NCI-H510A treated with DMSO at 0.1 percent for 48 hours (cell line): ENCODE data around the gene SLC30A3.
"Not testable (repeated sequence)": the region's sequence is repeated elsewhere in the genome, so short reads cannot be mapped to it uniquely, and the experiment has no call there.

ENCODE experiments used
- DNase-seq: peaks from one replicate; lab custom pipeline; 2025; lab: John Stamatoyannopoulos, UW

SLC30A3 gene, protein sequence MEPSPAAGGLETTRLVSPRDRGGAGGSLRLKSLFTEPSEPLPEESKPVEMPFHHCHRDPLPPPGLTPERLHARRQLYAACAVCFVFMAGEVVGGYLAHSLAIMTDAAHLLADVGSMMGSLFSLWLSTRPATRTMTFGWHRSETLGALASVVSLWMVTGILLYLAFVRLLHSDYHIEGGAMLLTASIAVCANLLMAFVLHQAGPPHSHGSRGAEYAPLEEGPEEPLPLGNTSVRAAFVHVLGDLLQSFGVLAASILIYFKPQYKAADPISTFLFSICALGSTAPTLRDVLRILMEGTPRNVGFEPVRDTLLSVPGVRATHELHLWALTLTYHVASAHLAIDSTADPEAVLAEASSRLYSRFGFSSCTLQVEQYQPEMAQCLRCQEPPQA

DNA sequence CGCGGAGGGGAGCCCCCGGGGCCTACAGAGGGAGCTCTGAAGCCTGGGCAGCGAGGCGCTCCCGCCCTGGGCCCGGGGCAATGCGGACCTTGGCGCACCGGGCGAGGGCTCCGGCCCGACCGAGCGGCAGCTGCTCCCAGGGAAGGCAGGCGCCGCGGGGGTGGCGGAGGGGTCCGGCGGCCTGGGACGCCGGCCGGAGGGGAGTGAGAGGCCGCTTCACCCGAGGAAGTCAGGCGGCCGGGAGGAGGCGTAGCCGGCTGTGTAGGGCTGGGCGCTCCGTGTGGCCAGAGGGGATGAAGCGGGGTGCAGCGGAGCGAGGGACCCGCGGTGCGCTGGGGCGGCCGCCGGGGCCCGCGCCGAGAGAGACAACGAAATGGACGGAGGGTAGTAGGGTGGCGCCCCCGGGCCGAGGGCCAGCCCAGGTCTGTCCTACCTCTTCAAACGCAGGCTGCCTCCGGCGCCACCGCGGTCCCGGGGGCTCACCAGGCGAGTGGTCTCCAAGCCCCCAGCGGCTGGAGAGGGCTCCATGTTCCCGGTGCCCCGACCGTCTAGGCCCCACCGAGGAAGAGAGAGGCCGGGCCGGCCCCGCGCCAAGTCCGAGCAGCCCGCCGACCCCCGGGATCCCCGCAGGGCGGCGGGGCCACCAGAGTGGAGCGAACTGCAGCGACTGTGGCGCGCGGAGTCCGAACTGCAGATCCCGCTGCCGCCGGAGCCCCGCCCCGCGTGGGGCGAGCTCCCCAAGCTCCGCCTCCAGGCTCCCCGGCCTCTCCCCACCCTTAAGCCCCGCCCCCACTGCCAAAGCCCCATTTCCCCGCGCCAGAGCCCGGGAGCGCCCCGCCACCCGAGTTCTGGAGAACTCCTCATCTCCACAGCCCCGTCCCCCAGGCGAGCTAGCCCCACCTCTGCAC, at the start of gene SLC30A3:
Gene SLC30A3, minus strand, starts transcription at position 669 of the 908 bp plus-strand sequence. Its CDS starts 141 bp downstream, at position 528.
- peak; percentile 22 for DNase-seq

DNA sequence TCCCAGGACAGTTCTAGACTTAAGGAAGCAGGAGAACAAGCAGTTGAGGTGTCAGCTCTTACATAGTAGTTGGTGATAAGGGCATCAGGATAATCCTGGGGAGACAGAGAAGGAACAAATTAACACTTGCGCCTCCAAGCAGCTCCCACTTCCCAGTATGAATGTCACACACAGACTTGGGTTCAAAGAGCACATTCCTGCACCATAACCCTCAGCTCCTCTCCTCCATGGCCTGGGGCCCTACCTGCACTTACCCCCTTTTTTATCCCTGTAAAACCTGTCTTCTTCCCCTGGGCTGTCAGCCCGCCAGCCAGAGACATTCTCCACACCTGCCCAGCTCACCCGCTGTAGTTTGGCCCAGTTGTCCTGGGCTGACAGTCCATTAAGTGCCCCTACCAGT, 49.3 kb upstream of the SLC30A3 start:
- DNase-seq = no peak

DNA sequence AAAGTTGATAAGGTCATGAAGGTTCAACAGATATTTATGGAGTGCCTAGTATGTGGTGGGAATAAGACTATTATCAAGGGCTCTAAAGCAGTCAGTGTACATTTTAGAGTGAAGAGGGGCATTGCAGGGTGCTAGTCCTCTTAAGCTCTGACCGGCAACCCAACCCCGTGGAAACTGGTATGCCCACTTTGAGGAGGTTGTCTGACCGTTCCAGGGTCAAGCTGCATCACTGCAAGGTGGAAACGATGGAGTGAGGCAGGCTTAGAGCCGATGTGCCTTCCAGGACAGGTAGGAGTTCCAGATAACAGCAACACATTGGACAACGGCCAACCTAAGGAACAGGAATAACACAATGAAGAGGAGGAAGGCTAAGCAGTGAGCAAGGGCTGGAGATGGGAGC, 46.8 kb upstream of the SLC30A3 start:
- no peak for DNase-seq

DNA sequence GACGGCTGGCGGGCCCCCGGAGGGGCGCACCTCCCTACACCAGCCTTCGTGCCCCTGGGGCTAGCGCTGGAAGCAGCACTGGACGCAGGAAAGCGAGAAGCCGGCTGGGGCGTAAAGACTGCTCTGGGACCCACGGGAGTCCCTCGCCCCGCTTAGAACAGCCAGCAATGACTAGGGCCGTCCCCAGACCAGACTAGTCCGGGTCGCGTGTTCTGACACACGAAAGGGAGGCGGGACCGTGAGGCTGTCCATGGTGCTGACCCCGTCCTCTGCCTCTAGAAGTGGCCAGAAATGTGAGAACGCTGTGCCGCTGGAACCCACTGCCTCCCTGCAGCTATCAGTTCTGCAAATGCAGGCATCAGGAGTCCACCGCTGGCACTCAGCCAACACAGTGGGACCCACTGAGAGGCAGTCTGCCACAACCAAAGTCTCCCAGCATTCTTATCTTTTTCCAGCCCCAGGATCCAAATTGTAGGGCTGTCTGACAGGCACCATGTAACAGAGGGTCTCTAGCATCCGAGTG, 45.6 kb upstream of the SLC30A3 start, which contains the start of gene UCN:
Gene UCN, minus strand, starts transcription at position 87 of the 523 bp plus-strand sequence. CDS start 550 bp downstream, outside the sequence.
- DNase-seq = no peak

DNA sequence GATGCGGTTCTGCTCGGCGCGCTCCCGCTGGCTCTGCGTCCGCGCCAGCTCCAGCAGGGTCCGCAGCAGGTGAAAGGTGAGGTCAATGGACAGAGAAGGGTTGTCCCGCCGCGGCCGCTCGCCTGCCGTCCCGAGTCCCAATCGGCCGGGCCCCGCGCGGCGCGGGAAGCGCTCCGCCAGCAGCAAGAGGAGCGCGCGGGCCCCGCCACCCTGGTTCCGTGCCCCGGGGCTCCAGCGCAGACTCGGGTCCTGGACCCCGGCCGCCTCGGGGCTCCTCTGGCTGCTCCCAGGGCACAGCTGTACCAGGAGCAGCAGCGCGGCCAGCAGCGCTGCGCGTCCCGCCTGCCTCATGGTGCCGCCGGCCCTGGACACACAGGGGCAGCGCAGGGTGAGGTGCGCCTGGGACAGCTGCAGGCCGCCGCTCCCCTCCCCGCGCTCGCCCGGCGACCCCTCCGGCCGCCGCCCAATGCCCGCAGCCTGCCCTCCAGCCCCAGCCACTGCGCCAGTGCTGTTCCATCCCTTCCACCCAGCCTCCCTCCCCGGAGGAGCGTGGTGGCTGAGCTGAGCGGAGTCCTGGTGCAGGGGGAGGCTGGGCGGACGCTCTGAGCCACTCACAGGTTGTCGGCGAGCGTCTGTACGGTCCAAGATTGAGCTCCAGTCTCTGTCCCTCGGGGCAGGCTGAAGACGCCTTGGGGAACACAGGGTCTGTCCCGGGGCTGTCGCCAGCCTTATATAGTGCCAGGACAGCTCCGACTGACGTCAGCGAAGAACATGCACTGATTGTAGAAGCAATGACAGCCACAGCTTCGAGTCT, 44.9 kb upstream of the SLC30A3 start:
- DNase-seq = no peak

DNA sequence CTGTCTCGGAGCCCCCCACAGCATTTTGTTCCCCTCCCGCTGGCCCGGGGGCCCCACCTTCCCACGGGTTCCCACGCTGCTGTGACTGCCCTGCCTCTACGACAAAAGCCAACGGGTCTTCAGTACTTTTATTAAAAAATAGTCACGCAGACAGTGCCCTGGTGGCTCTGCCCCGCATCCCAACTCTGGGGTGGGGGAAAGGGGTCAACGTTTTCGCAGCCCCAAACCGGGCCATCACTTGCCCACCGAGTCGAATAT, 44.4 kb upstream of the SLC30A3 start:
- no peak for DNase-seq

DNA sequence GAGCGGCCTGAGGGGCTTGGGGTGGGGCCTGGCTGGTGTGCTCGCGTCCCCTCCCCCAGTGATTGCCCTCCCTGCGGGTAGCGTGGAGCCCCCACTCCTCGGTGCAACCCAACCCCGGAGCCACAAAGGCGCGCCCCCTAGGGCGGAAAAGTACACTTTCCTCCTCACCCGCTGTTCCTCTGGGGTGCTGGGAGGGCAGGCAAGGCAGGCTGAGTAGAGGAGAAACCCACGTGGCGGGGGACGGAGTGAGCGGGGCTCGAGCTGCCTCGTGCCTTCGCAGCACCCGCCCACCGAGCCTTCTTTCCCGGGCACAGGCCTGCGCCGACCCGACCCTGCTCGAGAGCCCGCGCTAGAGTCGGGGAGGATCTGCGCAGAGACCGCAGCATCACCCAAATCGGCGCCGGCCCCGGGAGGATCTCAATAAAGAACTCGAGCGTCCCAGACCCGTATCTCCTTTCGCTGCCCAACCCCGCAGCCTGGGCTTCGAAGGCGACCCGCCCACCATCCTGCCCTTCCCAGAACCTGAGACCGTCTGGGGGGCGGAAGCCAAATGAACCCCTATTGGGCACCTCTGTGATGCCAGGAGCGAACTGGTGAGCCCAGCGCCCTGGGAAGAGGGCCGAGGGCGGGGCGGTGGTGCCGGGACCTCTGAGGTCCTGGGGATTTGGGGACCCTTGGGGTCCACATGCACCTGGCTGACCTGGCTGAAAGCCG, 43.9 kb upstream of the SLC30A3 start:
- no peak for DNase-seq

DNA sequence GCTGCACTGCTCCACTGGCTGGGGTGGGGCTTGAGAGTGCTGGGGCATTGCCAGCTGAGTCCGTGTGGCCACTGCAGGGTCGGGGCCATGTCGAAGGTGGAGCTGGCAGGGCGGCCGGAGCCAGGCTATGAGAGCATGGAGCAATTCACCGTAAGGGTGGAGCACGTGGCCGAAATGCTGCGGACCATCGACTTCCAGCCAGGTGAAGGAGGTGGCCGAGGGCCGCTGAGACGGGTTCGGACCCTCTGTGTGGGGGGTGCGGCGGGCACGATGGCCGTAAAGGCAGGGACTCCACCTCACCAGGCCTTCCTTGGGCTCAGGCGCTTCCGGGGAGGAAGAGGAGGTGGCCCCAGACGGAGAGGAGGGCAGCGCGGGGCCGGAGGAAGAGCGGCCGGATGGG, 43.3 kb upstream of the SLC30A3 start:
- no peak for DNase-seq

DNA sequence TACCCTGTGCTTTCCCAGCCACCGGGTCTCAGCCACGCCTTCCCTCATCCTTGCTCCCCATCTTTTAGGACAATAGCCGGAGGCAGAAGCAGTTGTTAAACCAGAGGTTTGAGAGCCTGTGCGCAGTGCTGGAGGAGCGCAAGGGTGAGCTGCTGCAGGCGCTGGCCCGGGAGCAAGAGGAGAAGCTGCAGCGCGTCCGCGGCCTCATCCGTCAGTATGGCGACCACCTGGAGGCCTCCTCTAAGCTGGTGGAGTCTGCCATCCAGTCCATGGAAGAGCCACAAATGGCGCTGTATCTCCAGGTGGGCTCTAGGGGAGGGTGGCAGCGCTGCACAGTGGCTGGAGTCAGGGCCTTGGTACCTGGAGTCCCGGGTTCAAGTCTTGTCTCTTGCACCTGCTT, 42.7 kb upstream of the SLC30A3 start:
- no peak for DNase-seq

DNA sequence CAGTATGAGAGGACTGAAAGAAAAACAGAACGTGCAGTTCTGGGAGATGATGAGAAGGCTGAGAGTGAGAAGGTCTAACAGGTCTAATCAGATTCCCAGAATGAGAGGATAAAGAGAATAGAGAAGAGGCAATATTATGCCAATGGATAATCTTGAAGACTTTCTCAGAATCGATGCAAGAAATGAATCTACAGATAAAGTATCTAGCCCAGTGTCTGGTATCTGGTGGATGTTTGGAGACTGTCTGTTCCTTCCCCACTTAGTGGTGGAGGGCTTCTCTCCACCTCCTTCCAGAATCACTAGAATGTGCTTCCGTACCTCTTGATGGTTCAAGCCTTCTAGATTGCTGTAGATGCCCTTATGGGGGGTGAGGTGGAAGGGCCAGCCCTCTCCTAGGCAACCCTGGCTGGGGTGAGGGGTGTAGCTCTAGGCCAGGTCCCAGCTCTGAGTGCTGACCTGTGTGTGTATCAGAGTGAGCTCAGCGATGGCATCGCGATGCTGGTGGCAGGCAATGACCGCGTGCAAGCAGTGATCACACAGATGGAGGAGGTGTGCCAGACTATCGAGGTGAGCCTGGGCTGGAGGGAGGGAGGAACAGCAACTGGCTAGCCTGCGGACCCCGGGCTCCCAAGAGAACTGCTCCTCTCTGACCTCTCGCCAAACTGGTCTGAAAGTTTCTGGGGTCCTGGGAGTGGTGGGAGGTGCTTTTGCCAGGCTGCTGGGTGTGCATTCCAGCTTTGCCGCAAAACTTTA, 41.8 kb upstream of the SLC30A3 start:
- no peak for DNase-seq

DNA sequence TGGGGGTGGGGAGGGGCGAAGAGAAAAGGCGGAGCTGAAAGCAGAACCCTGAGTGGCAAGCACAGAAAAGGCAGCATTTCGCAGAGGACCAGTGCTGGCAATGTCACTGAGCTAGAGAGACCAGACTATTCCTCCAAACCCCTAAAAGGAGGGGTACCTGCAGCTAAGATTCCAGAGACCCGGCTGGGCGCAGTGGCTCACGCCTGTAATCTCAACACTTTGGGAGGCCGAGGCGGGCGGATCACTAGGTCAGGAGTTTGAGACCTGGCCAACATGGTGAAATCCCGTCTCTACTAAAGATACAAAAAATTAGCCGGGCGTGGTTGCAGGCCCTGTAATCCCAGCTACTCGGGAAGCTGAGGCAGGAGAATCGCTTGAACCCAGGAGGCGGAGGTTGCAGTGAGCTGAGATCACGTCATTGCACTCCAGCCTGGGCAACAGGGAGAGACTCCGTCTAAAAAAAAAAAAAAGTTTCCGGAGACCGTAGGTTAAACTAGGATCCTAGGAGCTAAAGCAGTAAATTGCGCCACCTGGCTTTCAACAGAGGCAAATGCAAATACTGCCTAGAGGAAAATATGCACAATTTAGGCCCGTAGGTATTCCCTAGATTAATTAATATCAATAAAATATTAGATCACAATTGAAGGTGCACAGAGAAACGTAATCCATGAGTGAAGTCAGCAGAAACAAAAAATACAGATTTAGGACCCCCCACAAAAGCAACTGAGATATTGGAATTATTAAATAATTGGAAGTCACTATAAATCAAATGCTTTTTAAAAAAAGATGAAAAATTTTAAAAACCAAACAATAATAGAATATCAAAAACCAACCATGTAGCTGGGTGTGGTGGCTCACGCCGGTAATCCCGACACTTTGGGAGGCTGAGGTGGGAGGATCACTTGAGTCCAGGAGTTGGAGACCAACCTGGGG, 40.5 kb upstream of the SLC30A3 start:
- peak; percentile 80 for DNase-seq

DNA sequence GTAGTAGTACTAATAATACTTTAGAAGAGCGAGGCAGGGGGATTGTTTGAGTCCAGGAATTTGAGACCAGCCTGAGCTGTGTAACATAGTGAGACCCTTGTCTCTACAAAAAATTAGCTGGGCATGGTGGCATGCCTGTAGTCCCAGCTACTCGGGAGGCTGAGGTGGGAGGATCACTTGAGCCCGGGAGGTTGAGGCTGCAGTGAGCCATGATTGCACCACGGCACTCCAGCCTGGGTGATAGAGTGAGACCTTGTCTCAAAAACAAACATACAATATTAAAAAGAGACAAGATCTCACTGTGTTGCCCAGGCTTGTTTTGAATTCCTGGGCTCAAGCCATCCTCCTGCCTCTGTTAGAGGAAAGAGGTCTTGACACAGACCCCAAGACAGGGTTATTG, 37.8 kb upstream of the SLC30A3 start:
- DNase-seq = not testable (repeated sequence)

DNA sequence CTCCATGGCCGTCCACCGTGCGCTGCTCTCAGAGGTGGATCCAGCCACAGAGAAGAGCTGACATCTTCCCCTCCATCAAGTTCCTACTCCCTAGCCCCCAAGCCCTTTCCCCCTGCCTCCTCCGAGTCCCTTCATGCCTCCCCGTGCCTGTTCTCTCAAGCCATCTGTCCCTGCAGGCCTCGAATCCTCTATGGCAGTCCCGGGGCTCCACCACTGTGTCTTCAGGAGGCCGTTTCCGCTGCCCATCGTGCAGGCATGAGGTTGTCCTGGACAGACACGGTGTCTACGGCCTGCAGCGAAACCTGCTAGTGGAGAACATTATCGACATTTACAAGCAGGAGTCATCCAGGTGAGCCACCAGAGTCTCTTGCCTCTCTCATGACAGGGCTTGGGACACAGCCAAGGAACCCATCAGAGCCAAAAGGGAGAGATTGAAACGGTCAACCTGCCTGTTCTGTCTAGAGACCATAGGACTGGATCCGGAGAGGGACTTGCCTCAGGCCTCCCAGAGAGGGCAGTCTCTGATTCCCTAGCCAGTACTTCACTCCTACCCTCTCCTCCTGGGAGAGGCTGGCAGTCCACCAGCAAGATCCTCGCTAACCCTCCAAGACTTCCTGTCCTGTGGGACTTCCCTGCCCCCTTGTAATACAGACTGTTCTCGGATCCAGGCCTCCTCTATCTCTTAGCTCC, 35.7 kb upstream of the SLC30A3 start:
- DNase-seq = no peak

DNA sequence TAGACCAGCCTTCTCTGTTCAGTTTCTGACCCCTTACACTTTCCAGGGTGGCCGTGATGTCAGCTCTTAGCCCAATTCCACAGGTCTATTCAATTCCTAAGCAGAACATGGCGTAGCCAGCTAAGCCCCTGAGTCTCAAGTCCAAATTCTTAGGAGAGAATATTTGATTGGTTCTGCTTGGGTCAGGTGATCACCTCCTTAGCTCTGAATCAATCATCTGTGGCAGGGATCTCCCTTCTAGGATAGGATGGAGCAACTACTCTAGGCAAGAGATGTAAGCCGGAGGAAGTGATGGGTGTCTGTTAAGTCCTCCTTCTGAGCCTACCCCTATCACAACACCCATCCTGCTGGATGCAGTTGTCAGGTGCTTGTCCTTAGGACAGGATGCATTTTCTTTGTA, 34.3 kb upstream of the SLC30A3 start:
- no peak for DNase-seq

DNA sequence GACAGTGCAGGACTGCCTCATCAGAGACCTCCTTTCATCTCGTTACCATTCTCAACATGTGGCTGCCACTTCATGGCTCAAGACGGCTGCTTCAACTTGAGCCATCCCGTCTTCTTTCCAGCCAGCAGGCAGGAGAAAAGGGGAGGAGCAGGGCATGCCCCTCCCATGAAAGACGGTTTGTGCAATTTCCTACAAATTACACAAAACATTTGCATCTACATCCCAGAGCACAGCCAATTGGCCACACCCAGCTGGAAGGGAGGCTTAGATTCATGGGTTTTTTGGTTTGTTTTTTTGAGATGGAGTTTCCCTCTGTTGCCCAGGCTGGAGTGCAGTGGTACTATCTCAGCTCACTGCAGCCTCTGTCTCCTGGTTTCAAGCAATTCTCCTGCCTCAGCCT, 33.6 kb upstream of the SLC30A3 start:
- DNase-seq = no peak

DNA sequence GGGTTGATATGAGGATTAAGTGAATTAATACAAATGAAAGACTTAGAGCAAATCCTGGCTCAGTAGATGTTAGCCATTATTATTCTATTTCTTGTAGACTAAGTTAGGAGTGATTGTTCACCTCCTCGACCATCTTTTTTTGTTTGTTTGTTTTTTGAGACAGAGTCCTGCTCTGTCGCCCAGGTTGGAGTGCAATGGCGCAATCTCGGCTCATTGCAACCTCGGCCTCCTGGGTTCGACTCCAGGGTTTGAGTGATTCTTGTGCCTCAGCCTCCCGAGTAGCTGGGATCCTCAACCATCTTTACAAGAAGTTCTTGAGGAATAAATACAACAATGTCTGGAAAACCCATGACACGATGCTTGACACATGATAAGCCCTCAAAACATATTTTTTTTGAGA, 32.1 kb upstream of the SLC30A3 start:
- DNase-seq = no peak

DNA sequence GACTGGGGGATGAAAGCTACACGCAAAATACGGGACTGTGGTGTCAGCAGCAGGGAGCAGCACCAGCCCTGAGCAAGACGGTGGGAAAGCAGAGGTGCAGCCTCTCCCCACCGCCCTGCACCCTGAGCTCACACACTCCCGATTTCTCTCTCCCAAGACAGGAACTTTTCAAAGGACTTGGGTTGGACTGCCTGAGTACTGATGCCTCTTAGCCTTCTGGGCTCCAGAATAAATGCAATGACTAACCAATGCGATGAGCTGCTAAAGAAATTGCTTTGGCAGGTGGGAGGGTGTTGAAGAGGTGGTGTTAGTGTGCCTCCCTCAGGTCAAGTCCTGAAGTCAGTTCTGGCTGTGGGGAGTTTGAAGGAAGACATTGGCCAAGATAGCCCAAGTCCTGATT, 29.0 kb upstream of the SLC30A3 start:
- DNase-seq = no peak

DNA sequence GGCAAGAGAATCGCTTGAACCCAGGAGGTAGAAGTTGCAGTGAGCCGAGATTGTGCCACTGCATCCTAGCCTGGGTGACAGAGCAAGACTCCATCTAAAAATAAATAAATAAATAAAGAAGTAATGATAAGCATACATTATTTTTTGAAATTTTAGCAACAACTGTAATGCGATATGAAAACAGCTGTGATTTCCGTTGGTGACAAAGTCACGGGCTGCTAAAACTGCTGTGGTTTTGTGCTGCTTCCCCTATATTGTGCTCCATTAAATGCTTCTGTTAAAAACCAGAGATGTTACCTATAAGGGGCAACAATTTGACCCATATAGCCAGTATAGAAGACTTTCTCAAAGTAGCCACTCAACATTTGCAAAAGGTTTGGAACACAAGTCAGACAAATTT, 27.7 kb upstream of the SLC30A3 start:
- DNase-seq = no peak

DNA sequence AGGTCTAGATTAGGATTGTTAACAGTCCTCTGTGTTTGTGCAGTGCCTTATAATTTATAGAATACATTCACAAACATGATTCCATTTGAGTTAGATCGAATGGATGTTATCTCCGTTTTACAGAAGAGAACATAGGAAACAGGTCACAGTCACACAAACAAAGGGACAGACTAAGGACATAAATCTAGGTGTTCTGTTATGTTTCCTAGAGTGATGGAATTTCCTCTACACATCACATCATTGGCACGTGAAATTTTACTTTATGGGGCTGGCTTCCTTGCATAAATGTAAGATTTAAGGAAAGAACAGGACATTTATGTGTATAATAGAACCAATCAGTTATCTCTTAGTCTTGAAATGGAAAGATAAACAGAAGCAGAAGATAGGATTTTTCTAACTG, 25.8 kb upstream of the SLC30A3 start:
- DNase-seq = no peak
